NCI-H146 (cell line): ENCODE data around the gene ZFYVE21.

Experiments used
- DNase-seq: peaks from one replicate; lab custom pipeline; 2025; lab: John Stamatoyannopoulos, UW

ZFYVE21 gene

GRCh38 chr14:103692159-103692558 lies 23.5 kb upstream of the ZFYVE21 start:
- no peak for DNase-seq

- no peak for DNase-seq
Measured at GRCh38 chr14:103692871-103693270, 22.7 kb upstream of the ZFYVE21 start.

- no peak for DNase-seq
Measured at GRCh38 chr14:103693515-103693914, 22.1 kb upstream of the ZFYVE21 start.

DNA sequence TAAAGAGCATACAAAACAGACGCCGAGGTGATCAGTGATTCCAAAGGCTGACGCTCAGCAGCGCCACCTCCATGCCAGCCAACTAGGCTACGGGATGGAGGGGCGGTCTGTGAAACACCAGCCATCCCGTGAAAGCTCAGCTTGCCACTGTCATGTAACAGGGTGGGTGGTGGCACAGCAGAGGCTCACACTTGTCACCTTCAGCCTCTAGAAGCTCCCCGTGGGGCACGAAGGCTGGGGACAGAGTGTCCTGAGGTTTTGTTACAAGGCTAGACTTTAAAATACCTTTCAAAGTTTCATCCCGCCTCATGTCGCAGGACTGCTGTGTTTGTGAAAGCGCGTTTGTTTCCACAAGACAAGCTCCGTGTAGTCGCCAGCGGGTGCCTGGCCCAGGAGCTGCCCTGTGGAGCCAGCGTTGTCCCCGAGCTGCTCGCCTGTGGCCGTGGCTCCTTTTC lies 21.0 kb upstream of the ZFYVE21 start:
- DNase-seq, result no peak

GRCh38 chr14:103695296-103696069 lies 20.1 kb upstream of the ZFYVE21 start:
- no peak for DNase-seq

- DNase-seq, result no peak
Measured at GRCh38 chr14:103696070-103696402, 19.6 kb upstream of the ZFYVE21 start.

GRCh38 chr14:103696466-103697071 lies 19.0 kb upstream of the ZFYVE21 start:
- DNase-seq, result no peak

GRCh38 chr14:103697206-103697602 lies 18.4 kb upstream of the ZFYVE21 start:
- no peak for DNase-seq

DNA sequence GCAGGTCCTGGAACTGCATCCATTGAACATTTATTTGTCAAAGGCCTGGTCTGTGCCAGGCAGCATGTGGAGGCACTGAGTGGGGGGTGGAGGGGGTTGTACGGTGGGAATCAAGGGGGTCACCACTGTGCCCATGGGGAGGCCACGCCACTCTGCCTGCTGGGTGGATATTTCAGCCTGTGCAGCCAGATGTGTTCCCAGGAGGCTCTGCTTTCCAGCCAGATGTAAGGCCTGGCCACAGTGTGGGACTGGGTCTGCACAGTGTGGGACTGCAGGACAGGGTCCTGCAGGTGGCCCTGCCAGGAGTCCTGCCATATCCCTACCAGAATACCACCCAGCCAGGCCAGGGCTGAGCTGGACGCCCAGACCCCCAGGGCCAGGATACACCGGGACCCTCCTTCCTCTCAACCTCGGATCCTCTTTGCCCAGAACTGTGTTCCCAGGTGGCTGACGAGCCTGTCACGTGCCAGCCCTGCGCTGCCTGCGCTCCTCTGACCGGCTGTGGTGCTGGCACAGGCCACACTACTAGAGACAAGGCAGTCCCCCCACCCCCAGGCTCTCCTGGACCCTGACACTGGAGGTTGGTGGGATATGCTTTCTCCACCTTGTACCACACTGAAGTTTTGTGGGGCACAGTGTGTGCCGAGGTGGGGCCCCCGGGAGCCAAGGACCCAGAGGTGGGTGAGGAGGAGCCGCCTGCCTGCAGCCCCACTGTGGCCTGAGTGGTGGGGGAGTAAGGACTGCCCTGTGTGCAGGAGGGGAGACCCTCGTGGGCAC lies 17.8 kb upstream of the ZFYVE21 start:
- DNase-seq, result no peak

GRCh38 chr14:103698380-103699260 lies 17.0 kb upstream of the ZFYVE21 start:
- no peak for DNase-seq

- no peak for DNase-seq
Measured at GRCh38 chr14:103699261-103699661, 16.3 kb upstream of the ZFYVE21 start.

- DNase-seq, result no peak
Measured at GRCh38 chr14:103699901-103700752, 15.5 kb upstream of the ZFYVE21 start.

DNA sequence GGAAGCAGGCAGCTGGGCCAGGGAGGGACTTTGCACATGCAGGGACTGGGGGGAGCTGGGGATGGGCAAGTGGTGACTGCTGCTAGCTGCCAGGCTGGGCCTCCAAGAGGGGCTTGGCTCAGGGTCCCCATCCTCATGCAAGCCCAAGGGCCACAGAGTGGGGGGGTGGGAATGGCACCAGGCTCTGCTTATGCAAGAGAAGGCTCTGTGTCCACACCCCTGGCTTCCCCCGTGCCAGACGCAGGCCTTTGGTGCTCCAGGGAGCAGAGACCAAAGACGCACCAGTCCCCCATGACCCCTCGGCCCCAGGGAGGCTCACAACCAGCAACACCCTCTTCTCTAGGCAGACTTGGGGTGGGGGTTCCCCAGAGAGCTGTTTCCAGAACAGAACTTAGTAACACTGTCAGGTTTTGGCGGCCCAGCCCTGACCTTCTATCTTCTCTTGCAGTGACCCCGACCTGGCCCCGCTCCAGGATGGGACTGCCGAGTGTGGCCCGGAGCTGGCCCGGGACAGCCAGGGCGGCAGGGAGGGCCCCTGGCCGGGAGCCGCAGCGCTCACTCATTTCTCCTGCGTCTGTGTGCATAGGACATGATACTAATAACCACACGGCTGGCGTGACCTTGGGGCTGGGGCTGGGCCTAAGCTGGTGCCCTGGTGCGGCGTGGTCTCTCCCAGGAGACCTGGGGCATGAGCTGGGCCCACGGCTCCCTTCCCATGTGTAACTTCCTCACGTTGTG lies 14.7 kb upstream of the ZFYVE21 start:
- DNase-seq, result no peak

DNA sequence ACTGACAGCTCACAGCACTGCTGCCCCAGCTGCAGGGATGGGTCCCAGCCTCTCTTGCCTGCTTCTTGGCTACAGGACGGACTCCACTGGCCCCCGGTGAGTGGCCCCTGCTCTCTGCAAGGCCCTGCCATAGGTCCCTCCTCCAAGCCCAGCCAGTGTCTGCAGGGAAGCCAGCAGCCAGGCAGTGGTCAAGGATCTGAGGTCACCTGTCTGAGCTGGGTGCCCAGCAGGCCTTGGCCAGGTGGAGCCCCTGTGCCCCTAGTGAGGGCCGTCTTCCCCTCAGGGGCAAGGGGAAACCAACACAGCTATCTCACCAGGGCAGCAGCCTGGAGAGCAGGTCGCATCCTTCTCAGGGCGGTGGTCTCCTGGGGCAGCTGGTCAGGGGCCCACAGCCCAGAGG lies 13.5 kb upstream of the ZFYVE21 start:
- DNase-seq, result no peak

- DNase-seq, result no peak
Measured at GRCh38 chr14:103702497-103703432, 12.8 kb upstream of the ZFYVE21 start.

DNA sequence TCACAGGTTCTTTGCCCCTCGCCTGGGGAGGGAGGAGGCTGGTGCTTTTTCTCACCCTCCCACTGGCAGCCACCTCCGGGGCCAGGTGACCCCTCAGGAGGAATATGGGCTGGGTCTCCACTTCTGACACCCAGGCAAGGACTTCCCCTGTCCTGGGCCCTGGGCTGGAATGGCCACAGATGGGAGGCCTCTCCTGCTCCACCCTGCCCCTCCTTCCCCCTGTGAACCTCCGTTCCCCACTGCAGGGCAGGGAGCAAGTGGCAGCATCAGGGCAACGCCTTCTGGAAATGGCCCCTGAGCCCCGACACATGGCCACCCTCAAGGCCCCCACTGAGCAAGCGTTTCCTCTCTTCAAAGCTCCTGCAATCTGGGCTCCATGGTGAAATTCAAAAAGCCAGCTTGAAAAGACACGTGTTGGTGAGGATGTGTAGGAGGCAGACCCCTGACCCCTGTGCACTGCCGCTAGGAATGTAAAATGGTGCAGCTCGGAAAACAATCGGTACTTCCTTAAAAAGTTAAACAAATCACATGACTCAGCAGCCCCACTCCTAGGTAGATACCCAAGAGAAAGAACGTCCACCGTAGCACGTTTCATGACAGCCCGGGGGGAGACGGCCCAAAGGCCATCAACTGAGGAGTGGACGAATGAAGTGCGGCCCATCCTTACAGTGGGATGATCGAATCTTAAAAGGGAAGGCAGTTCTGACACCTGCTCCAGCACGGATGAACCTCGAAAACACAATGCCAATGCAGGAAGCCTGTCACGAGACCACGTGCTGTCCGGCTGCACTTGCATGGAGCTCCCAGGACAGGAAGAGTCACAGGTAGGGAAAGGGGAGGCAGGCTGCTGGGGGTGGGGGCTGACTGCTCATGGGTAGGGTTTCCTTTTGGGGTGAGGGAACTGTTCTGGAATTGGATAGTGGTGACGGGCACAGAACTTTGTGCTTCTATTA lies 11.9 kb upstream of the ZFYVE21 start:
- DNase-seq, result no peak

DNA sequence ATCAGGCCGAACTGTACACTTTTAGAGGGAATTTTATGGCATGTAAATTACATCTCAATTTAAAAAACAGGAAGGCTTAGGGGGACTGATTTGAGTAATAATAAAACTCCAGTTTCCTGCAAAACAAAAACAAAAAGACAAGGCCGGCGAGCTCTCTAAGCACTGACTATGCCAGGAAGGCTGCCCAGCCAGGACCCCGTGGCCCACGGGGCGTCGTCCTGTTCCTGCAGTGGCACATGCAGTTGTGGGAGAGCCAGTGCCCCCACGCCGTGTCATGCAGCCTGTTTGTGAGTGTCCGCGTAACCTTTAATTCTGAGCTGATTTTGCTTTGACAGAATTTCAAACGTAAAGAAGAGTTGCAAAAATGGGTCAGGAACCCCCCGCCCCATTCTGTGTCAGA lies 10.9 kb upstream of the ZFYVE21 start:
- DNase-seq, result no peak

DNA sequence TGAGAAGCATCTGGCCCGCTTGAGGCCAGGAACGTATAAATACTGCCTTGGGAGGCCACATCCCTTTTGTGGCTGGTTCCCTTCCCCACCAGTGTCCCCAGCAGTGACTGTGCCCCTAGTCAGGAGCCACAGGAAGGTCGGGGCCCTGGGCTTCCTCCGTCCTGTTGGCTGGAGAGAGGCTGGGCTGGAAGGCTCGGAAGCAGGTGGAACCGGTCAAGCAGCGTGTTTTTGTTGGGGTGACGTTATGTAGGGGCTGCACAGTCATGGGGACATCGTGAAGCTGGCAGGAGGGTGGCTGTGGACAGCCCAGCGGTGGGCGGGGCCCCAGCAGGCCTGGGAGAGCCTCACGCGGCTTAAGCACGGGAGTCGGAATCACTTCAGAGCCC lies 10.5 kb upstream of the ZFYVE21 start:
- no peak for DNase-seq
